ENCODE measurements around the gene APH1A. TPM values are rescaled to one million over a fixed set of nuclear protein-coding genes. Genes with fewer than 3 reads are reported as not detected.
"Not testable (repeated sequence)": the region's sequence is repeated elsewhere in the genome, so short reads cannot be mapped to it uniquely, and the experiment has no call there.

APH1A gene
- total RNA-seq (74.1 and 78.6 TPM in 2 replicates), polyA plus RNA-seq (29.5 and 35.5 TPM in 2 replicates)

- no peaks in the 10 kb centered on the region for H3K27me3 ChIP-seq
- peak within 1 kb of the TSS; percentile 75 for H3K4me3 ChIP-seq
- H3K36me3 ChIP-seq: peaks cover 16% of the 10 kb centered on the region
- TF ChIP-seq CTCF (IDR thresholded peaks at IDR 0.05; ENCODE audit: low read depth, low read length): no peak
- peak within 1 kb of the TSS; percentile 76 for H3K27ac ChIP-seq
- peaks cover 18% of the 10 kb centered on the region for H3K4me1 ChIP-seq (ENCODE audit: low read depth)
- H3K9me3 ChIP-seq (ENCODE audit: low read depth): no peaks in the 10 kb centered on the region
- peak; percentile 98 for DNase-seq (ENCODE audit: low read depth in 1 of 2, low spot score in 1 of 2)
Measured at GRCh38 chr1:150268705-150269403, at the start of gene APH1A. TSS of gene APH1A (minus strand) at chr1:150269016. CDS start at chr1:150268810, 206 bp downstream.

- H3K4me3 ChIP-seq; H3K4me1 ChIP-seq (ENCODE audit: low read depth); DNase-seq (ENCODE audit: low read depth in 1 of 2, low spot score in 1 of 2); H3K36me3 ChIP-seq; H3K27me3 ChIP-seq; H3K9me3 ChIP-seq (ENCODE audit: low read depth); H3K27ac ChIP-seq: not testable (repeated sequence)
Measured at GRCh38 chr1:150314691-150315090, 45.9 kb upstream of the APH1A start.

- Histone ChIP-seq H3K27ac (no peak overlapping the region), H3K9me3 (ENCODE audit: low read depth) (no peaks in the 10 kb centered on the region), H3K27me3 (no peaks in the 10 kb centered on the region), H3K36me3 (peaks cover 3% of the 10 kb centered on the region), H3K4me3 (no peak overlapping the region), H3K4me1 (ENCODE audit: low read depth) (no peaks in the 10 kb centered on the region)
- no peak for DNase-seq (ENCODE audit: low read depth in 1 of 2, low spot score in 1 of 2)
- TF ChIP-seq CTCF (IDR thresholded peaks at IDR 0.05; ENCODE audit: low read depth, low read length): no peak
Measured at GRCh38 chr1:150311762-150312161, 42.9 kb upstream of the APH1A start.

- Histone ChIP-seq H3K36me3 (peaks cover 8% of the 10 kb centered on the region), H3K27me3 (no peaks in the 10 kb centered on the region), H3K9me3 (ENCODE audit: low read depth) (no peaks in the 10 kb centered on the region), H3K27ac (peak overlapping the region; percentile 47), H3K4me1 (ENCODE audit: low read depth) (no peaks in the 10 kb centered on the region), H3K4me3 (no peak overlapping the region)
- TF ChIP-seq CTCF (IDR thresholded peaks at IDR 0.05; ENCODE audit: low read depth, low read length): no peak
- peak in 1 of 2 donors; percentile 4 for DNase-seq (ENCODE audit: low read depth in 1 of 2, low spot score in 1 of 2)
Measured at GRCh38 chr1:150309758-150310508, 41.1 kb upstream of the APH1A start.

- not testable (repeated sequence) for H3K9me3 ChIP-seq (ENCODE audit: low read depth); H3K36me3 ChIP-seq; H3K27ac ChIP-seq; H3K4me1 ChIP-seq (ENCODE audit: low read depth); H3K27me3 ChIP-seq; DNase-seq (ENCODE audit: low read depth in 1 of 2, low spot score in 1 of 2); H3K4me3 ChIP-seq
Measured at GRCh38 chr1:150308585-150308984, 39.8 kb upstream of the APH1A start.

GRCh38 chr1:150302902-150303301 lies 34.1 kb upstream of the APH1A start:
- Histone ChIP-seq H3K9me3 (ENCODE audit: low read depth) (no peaks in the 10 kb centered on the region), H3K27me3 (no peaks in the 10 kb centered on the region), H3K36me3 (peaks cover 22% of the 10 kb centered on the region), H3K4me3 (no peak overlapping the region), H3K27ac (no peak overlapping the region), H3K4me1 (ENCODE audit: low read depth) (no peaks in the 10 kb centered on the region)
- TF ChIP-seq CTCF (IDR thresholded peaks at IDR 0.05; ENCODE audit: low read depth, low read length): no peak
- no peak for DNase-seq (ENCODE audit: low read depth in 1 of 2, low spot score in 1 of 2)
